Measurements from ENCODE around the gene SORL1. TPM values are rescaled to one million over a fixed set of nuclear protein-coding genes. Genes with fewer than 3 reads are reported as not detected.
A peak's percentile ranks its signal among the peaks of the same experiment; 100 is the strongest.

The SORL1 gene
- total RNA-seq, 2 experiments from 2014 or later = 17.4 to 38.6 TPM

DNA sequence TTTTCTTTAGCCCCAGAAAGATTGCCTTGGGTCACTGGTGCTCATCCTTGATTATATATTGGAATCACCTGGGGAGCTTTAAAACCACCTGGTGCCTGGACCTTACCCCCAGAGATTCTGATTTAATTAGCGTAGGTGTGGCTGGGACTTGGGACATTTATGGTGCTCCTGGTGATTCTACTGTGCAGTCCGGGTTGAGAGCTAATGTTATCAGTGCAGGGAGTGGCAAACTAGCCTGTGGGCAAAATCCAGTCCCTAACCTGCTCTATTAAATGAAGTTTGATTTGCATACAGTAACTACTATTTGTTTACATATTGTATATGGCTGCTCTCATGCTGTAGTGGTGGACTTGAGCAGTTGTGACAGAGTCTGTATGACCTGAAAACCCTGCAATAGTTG, 134.6 kb downstream of the SORL1 start:
- no peaks in the 10 kb centered on the region for H3K9me3 Mint-ChIP-seq (ENCODE audit: low read depth)

DNA sequence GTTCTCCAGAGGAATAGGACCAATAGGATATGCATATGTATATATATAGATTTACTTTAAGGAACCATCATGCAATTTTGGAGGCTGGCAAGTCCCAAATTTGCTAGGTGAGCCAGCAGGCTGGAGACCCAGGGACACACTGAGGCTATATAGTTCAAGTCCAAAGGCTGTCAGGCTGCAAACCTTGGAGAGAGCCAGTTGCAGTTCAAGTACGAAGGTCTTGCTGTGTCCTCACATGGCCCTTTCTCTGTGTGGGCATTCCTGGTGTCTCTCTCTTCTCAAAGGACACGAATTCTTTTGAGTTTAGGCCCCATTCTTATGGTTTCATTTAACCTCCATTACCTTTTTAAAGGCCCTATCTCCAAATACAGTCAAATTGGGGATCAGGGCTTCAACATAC, 135.1 kb downstream of the SORL1 start:
- Mint-ChIP-seq H3K27me3 (no peaks in the 10 kb centered on the region), H3K4me1 (peaks cover 30% of the 10 kb centered on the region), H3K9me3 (ENCODE audit: low read depth) (no peaks in the 10 kb centered on the region), H3K27ac (no peak overlapping the region), H3K4me3 (no peak overlapping the region), H3K36me3 (peaks cover 27% of the 10 kb centered on the region)
- CTCF ChIA-PET = no interaction called here
- no peak for DNase-seq
- no peak for ATAC-seq

More for the DNA sequence above, 134.6 kb downstream of the SORL1 start:
- no peak overlapping the region for H3K27ac Mint-ChIP-seq
- CTCF ChIA-PET = no interaction called here
- no peak for ATAC-seq
- no peaks in the 10 kb centered on the region for H3K27me3 Mint-ChIP-seq
- no peak for DNase-seq
- H3K4me3 Mint-ChIP-seq = no peak overlapping the region
- H3K36me3 Mint-ChIP-seq = peaks cover 25% of the 10 kb centered on the region
- peaks cover 35% of the 10 kb centered on the region for H3K4me1 Mint-ChIP-seq

DNA sequence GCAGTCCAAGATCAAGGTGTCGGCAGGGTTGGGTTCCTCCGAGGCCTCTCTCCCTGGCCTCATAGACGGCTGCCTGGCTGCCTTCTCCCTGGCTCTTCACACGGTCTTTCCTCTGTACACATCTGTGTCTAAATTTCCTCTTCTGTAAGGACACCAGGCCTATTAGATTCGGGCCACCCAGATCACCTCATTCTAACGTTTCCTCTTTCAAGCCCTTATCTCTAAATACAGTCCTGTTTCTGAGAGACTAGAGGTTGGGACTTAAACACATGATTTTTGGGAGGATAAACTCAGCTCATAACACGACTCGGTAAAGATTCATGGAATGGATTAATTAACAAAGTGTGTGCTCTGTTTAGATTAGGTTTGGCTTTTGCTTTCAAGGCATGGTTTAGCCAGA, 136.6 kb downstream of the SORL1 start:
- CTCF ChIA-PET = interaction anchor here (0.5 kb wide), 1 partner anchor 269 kb away, joined by 3 read pairs; no protein-coding TSS in a partner anchor
- Mint-ChIP-seq H3K27me3 (no peaks in the 10 kb centered on the region), H3K9me3 (ENCODE audit: low read depth) (no peaks in the 10 kb centered on the region), H3K27ac (no peak overlapping the region), H3K4me1 (peaks cover 22% of the 10 kb centered on the region), H3K4me3 (no peak overlapping the region), H3K36me3 (peaks cover 24% of the 10 kb centered on the region)
- DNase-seq = no peak
- no peak for ATAC-seq

DNA sequence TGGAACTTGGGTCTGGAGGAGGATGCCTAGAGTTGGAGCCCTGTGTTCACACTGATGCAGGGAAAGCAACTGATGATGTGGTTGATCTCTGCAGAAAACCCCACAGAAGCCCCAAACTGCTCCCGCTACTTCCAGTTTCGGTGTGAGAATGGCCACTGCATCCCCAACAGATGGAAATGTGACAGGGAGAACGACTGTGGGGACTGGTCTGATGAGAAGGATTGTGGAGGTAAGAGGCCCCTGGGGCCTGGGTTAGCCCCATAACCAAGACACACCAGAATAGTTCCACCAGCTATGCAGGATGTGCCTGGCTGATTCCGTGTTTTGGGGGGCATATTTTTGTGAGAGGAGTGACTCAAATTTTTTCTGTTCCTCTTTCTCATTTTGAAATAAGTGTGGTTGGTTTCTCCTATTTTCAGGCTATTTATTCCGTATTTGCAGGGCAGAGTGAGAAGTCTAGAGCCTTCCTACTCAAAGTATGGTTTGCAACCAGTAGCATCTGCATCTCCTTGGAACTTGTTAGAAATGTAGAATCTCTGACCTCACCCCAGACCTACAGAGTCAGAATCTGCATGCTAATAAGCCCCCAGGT, 137.9 kb downstream of the SORL1 start:
- CTCF ChIA-PET = interaction anchor here (1.2 to 3.1 kb wide), 4 partner anchors 263 to 341 kb away, joined by 3 to 14 read pairs (median 8); no protein-coding TSS in a partner anchor
- Mint-ChIP-seq H3K4me1 (peaks cover 18% of the 10 kb centered on the region), H3K4me3 (no peak overlapping the region), H3K36me3 (peaks cover 21% of the 10 kb centered on the region), H3K27ac (peak overlapping the region; percentile 42), H3K27me3 (no peaks in the 10 kb centered on the region), H3K9me3 (ENCODE audit: low read depth) (no peaks in the 10 kb centered on the region)
- peak; percentile 36 for ATAC-seq
- DNase-seq = no peak

DNA sequence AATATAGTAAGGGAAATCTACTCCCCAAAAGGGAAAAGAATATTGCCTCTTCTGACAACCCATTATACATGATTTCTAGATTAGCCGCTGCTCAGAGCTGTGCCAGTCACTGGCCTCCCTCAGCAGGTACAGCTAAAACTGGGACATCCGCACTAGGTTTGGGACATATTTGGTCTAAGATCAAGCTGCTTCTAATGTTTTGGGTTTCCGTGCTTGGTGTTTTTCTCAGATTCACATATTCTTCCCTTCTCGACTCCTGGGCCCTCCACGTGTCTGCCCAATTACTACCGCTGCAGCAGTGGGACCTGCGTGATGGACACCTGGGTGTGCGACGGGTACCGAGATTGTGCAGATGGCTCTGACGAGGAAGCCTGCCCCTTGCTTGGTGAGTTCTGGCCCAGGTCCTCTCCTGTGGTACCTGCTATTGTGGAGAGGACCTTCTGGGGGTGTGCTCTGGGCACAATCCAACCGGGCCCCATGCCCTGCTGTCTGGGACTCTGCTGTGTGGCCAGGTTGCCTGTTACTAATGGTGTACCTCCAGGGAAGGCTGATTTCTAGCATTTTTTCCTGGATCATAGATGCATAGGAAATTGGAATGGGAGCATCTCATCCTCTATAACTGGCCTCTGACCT, 138.8 kb downstream of the SORL1 start:
- no peaks in the 10 kb centered on the region for H3K27me3 Mint-ChIP-seq
- peaks cover 27% of the 10 kb centered on the region for H3K36me3 Mint-ChIP-seq
- no peak overlapping the region for H3K4me3 Mint-ChIP-seq

DNA sequence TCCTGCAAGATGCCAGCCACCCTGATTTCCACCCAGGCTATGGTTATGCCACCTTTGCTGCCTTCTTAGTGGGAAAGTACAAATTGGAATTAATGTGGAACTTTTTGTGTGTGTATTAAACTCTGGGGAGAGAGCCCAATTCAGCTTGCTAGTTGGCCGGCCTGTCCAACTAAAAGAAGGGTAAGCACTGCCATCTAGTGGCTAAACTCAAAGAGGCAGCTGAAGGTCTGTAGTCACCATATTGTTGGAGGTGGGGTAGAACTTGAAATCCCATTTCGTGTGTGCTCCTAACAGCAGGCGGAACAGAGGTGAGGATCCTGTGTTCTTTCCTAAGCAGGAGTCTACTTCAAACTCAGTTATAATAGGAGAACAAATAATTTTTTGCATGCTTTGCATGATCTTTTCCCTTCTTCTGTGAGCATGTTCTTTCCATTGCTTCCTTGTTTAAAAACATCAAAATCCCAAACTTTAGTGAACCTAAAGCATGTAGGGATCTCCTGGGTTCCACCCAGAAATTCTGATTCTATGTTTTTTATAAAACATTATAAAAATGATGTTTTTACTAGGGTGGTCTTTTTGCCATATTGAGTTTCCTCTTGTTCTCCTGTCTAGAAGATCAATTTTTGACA, 139.4 kb downstream of the SORL1 start:
- ATAC-seq (peak; percentile 74), DNase-seq (peak; percentile 79)
- Mint-ChIP-seq H3K4me1 (peaks cover 18% of the 10 kb centered on the region), H3K36me3 (peaks cover 25% of the 10 kb centered on the region), H3K9me3 (ENCODE audit: low read depth) (no peaks in the 10 kb centered on the region), H3K4me3 (no peak overlapping the region), H3K27ac (no peak overlapping the region), H3K27me3 (no peaks in the 10 kb centered on the region)
- CTCF ChIA-PET = interaction anchor here (0.7 to 3.1 kb wide), 28 partner anchors 8 to 343 kb away, joined by 3 to 15 read pairs (median 4); partner anchors contain the start of gene SC5D

More for the DNA sequence above, 138.8 kb downstream of the SORL1 start:
- ATAC-seq (peak; percentile 15), DNase-seq (no peak)
- H3K9me3 Mint-ChIP-seq (ENCODE audit: low read depth) = no peaks in the 10 kb centered on the region
- H3K27ac Mint-ChIP-seq = no peak overlapping the region
- CTCF ChIA-PET = interaction anchor here (0.7 to 3.1 kb wide), 27 partner anchors 9 to 342 kb away, joined by 3 to 15 read pairs (median 4); partner anchors contain the start of gene SC5D
- H3K4me1 Mint-ChIP-seq = peaks cover 18% of the 10 kb centered on the region

DNA sequence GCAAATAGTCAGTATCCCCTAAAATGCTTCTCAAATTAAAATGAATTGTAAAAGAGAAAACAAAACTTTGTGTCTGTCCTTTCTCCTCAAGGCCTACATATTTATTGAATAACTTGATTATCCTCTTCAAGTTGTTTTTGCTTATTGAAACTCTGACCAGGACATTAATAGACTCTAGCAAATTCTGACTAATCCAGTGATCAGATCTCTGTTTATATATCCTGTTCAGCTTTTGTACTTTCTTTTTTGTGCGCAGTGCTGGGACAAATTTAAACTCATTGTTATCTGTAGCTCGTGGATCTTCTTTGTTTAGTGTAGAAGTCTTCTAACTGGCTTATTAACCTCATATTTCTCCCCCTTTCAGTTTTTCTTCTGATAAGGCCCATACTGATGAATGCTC, 140.6 kb downstream of the SORL1 start:
- H3K36me3 Mint-ChIP-seq = peaks cover 30% of the 10 kb centered on the region
- H3K27ac Mint-ChIP-seq = no peak overlapping the region
- CTCF ChIA-PET = interaction anchor here (0.6 to 3.1 kb wide), 5 partner anchors 11 to 276 kb away, joined by 3 to 15 read pairs (median 14); no protein-coding TSS in a partner anchor
- H3K27me3 Mint-ChIP-seq = no peaks in the 10 kb centered on the region
- H3K4me1 Mint-ChIP-seq = peaks cover 18% of the 10 kb centered on the region
- no peak for DNase-seq
- no peak for ATAC-seq
- H3K4me3 Mint-ChIP-seq = no peak overlapping the region
- H3K9me3 Mint-ChIP-seq (ENCODE audit: low read depth) = no peaks in the 10 kb centered on the region

DNA sequence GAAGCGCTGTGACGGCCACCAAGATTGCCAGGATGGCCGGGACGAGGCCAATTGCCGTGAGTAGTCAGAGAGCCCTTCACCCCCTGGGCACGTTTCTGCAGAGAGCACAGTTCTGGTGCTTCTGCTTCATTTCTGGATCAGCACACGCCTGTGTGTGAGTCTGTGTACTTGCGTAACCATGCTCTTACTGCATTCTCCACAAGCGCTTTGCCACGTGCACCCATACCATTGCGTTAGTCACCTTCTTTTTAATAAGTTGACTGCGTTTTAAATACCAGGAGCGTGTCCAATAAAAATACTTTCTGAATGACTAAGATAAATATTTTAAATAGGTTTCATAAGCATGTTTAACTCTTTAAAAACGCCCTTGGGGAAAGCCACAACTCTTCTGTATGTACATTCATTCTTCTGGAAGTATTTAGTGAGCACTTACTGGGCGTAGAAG, 143.6 kb downstream of the SORL1 start:
- Mint-ChIP-seq H3K9me3 (ENCODE audit: low read depth) (no peaks in the 10 kb centered on the region), H3K27me3 (no peaks in the 10 kb centered on the region), H3K36me3 (peaks cover 26% of the 10 kb centered on the region), H3K27ac (no peak overlapping the region), H3K4me3 (no peak overlapping the region), H3K4me1 (peaks cover 5% of the 10 kb centered on the region)
- CTCF ChIA-PET = no interaction called here
- ATAC-seq (no peak), DNase-seq (no peak)

DNA sequence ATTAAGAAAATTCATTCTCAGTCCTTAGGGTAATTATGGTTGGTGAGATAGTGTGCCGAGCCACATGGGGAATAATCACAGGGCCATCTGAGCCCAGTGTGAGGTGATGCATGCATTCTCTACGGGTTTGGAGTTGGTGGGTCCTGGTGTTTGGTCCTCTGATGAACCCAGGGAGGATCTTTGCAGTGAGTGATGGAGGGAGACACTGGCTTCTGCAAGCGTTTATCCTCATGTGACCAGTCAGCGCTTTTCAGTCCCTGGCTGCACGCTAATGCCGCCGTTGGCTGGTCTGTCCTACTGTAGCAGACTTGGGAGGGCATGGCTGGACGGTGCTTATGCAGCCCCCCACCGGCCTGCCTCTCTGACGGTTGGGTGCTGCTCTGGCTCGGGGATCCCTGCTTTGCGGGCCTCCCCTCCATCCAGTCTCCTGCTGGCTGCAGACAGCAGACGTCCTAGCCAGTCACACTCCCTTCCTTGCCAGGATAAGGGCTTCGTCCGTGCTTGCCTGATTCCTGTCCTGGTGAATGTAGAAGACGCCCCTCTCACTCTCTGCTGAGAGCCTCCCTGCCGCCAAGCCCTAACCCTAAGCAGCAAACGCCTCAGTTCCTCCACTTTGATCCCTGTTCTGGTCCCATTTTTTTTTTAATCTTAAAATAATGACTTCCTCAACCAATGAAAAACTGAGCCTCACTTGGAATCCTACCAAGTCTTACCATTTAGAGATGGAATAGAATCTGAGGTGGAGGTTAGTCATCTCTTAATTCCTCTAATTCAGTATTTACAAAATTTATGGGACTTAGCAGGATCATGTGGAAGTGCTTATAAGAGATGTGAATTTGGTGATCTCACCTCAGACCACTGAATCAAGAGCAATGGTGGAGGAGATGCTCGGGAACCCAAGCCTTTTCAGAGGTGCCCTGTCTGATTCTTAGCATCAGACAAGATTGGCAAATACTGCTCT, 144.4 kb downstream of the SORL1 start:
- H3K27ac Mint-ChIP-seq = no peak overlapping the region
- no peak for ATAC-seq
- no peaks in the 10 kb centered on the region for H3K27me3 Mint-ChIP-seq
- CTCF ChIA-PET = no interaction called here
- peaks cover 23% of the 10 kb centered on the region for H3K36me3 Mint-ChIP-seq
- no peak overlapping the region for H3K4me3 Mint-ChIP-seq
- DNase-seq = no peak
- H3K4me1 Mint-ChIP-seq = peaks cover under 1% of the 10 kb centered on the region
- no peaks in the 10 kb centered on the region for H3K9me3 Mint-ChIP-seq (ENCODE audit: low read depth)

DNA sequence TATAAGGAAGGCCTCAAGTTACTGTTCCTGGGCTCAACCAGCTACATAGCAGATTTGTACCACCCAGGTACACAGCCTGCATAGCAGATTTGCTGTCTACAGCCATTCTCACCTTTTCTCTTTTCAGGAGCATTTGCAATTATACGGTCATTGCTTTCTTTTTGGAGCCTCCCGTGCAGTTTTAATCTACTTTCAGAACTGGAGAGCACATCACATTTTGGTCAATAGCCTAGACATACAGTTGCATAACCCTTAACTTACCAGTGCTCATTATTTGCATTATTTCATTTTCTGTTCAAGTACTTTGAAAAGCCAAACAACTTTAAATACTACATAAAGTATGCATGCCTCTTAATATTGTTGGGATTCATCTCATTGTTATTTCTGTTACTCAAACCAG, 151.2 kb downstream of the SORL1 start:
- Mint-ChIP-seq H3K4me1 (no peaks in the 10 kb centered on the region), H3K9me3 (ENCODE audit: low read depth) (no peaks in the 10 kb centered on the region), H3K36me3 (peaks cover 15% of the 10 kb centered on the region), H3K4me3 (no peak overlapping the region), H3K27me3 (no peaks in the 10 kb centered on the region), H3K27ac (no peak overlapping the region)
- no peak for ATAC-seq
- DNase-seq = no peak
- CTCF ChIA-PET = no interaction called here

DNA sequence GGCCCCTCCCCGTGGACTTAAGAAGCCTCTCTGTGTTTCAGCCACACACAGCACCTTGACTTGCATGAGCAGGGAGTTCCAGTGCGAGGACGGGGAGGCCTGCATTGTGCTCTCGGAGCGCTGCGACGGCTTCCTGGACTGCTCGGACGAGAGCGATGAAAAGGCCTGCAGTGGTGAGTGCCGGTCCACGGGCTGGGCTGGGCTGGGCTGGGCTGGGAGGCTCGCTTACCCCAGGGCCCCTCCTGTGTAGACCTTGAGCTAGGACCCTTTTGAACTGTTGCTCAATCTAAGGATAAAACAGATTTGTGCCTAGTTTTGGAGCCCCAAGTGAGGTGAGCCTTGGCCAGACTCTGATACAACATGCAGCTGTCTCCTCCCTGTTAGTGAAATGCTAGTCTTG, 152.0 kb downstream of the SORL1 start:
- no peaks in the 10 kb centered on the region for H3K4me1 Mint-ChIP-seq
- DNase-seq (no peak), ATAC-seq (no peak)
- no peak overlapping the region for H3K4me3 Mint-ChIP-seq
- no peak overlapping the region for H3K27ac Mint-ChIP-seq
- CTCF ChIA-PET = no interaction called here
- no peaks in the 10 kb centered on the region for H3K27me3 Mint-ChIP-seq
- H3K9me3 Mint-ChIP-seq (ENCODE audit: low read depth) = no peaks in the 10 kb centered on the region
- peaks cover 18% of the 10 kb centered on the region for H3K36me3 Mint-ChIP-seq

DNA sequence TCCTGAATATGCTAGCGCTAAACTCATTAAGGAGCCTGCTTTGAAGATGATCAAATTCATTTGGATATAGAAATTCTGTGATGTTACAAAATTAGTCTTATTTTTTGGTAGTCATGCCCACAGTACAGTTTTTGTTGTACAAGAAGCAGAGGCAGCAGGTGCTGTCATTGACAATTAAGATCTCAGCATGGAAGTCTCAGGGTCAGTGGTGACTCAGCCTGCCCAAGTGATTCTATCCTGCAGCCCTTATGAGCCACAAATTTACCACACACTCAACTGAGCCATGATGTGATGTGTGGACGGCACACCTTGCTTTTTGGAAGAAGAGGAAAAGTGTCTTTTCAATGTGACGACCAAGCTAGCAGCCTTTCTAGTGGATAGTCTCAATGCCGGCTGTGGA, 154.2 kb downstream of the SORL1 start:
- Mint-ChIP-seq H3K9me3 (ENCODE audit: low read depth) (no peaks in the 10 kb centered on the region), H3K4me1 (no peaks in the 10 kb centered on the region), H3K4me3 (no peak overlapping the region), H3K27me3 (no peaks in the 10 kb centered on the region), H3K36me3 (peaks cover 23% of the 10 kb centered on the region), H3K27ac (no peak overlapping the region)
- DNase-seq = no peak
- CTCF ChIA-PET = no interaction called here
- ATAC-seq = no peak

DNA sequence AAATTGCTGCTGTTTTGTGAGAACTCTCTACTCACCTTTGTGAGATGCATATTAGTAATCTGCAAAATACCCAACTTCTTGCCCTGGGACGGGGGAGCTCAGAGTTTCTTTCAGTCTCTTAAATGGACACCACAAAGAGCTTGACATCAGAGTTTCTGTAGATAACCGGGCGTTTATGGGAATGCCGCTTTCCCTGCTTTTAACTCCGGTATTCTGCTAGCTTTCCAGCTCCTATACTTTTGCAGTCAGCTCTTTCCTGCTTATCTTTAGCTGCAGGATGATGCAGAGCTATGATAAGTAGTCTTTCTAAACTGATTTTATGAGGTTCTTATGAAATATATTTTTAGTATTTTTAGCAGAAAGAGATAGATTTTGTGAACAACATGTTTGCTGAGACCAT, 155.2 kb downstream of the SORL1 start:
- Mint-ChIP-seq H3K36me3 (peaks cover 25% of the 10 kb centered on the region), H3K9me3 (ENCODE audit: low read depth) (no peaks in the 10 kb centered on the region)
- CTCF ChIA-PET = interaction anchor here (1.5 kb wide), 1 partner anchor 16 kb away, joined by 4 read pairs; no protein-coding TSS in a partner anchor

More for the DNA sequence above, 155.2 kb downstream of the SORL1 start:
- ATAC-seq (no peak), DNase-seq (no peak)
- Mint-ChIP-seq H3K27me3 (no peaks in the 10 kb centered on the region), H3K4me3 (no peak overlapping the region), H3K27ac (no peak overlapping the region), H3K4me1 (no peaks in the 10 kb centered on the region)

Measured in activated CD8-positive, alpha-beta memory T cell treated with anti-CD3 and anti-CD28 coated beads, Interleukin-2, amount 10 ng/mL, durations not matched to agents 7 days and 5 days (primary cell).